Caco-2 (cell line): ENCODE measurements around the gene OXCT1. TPM values are rescaled to one million over a fixed set of nuclear protein-coding genes. Genes with fewer than 3 reads are reported as not detected.
"Not testable (repeated sequence)": the region's sequence is repeated elsewhere in the genome, so short reads cannot be mapped to it uniquely, and the experiment has no call there.

Experiments
- BruUV-seq: library from RNA; stranded (reverse); fragments of 400-500 nt; replicated peaks from 2 replicates; lab custom pipeline; 2021; lab: Mats Ljungman, UMichigan
- CTCF ChIA-PET: fragments of 300-600 bp; sonication (Branson Sonifier 250); formaldehyde crosslinking; loops from one replicate; lab custom pipeline; 2022; ENCODE audit warnings: antibody characterized with exemption; lab: Charles Lee
- POLR2A ChIA-PET: fragments of 300-600 bp; sonication (Branson Sonifier 250); formaldehyde crosslinking; loops from one replicate; lab custom pipeline; 2022; ENCODE audit warnings: antibody characterized with exemption; lab: Charles Lee
- DNase-seq, 2 experiments: peaks; one replicate each; pipeline versions ENCODE4 v3.0.0 to v3.0.0-alpha.2; 2020 to 2022
- H3K27me3 ChIP-seq: replicated peaks from 2 replicates; pipeline ENCODE4 v1.6.0; 2011; ENCODE audit warnings: low read length; ENCODE audit not compliant: control insufficient read depth, insufficient read depth
- H3K36me3 ChIP-seq: 2 replicates; pipeline ENCODE4 v1.5.1; 2011; ENCODE audit warnings: low read length; ENCODE audit not compliant: control insufficient read depth, insufficient read depth
- H3K4me1 ChIP-seq: fragments of 250-450 bp; sonication (Bioruptor Pico); 2 replicates; pipeline ENCODE4 v1.5.1; 2020; ENCODE audit warnings: mild to moderate bottlenecking
- H3K4me3 ChIP-seq: 2 replicates; pipeline ENCODE4 v1.5.1; 2011; ENCODE audit warnings: low read depth, mild to moderate bottlenecking, control low read depth, low read length
- H3K9me3 ChIP-seq: fragments of 250-450 bp; sonication (Bioruptor Pico); 2 replicates; pipeline ENCODE4 v1.5.1; 2020; ENCODE audit warnings: mild to moderate bottlenecking, moderate library complexity
- H3K27ac Mint-ChIP-seq: one replicate; pipeline ENCODE4 v1.8.0; 2022; ENCODE audit warnings: mixed read lengths; ENCODE audit not compliant: unreplicated experiment
- H3K27me3 Mint-ChIP-seq: one replicate; pipeline ENCODE4 v1.8.0; 2022; ENCODE audit warnings: mixed read lengths; ENCODE audit not compliant: insufficient read depth, unreplicated experiment
- H3K36me3 Mint-ChIP-seq: one replicate; pipeline ENCODE4 v1.8.0; 2022; ENCODE audit warnings: mild to moderate bottlenecking, mixed read lengths; ENCODE audit not compliant: insufficient read depth, unreplicated experiment
- H3K4me1 Mint-ChIP-seq: one replicate; pipeline ENCODE4 v1.8.0; 2022; ENCODE audit warnings: low read depth, mixed read lengths; ENCODE audit not compliant: unreplicated experiment
- H3K4me3 Mint-ChIP-seq: one replicate; pipeline ENCODE4 v1.8.0; 2022; ENCODE audit warnings: mild to moderate bottlenecking, moderate library complexity, mixed read lengths; ENCODE audit not compliant: unreplicated experiment
- H3K9me3 Mint-ChIP-seq: one replicate; pipeline ENCODE4 v1.8.0; 2022; ENCODE audit warnings: mixed read lengths; ENCODE audit not compliant: unreplicated experiment
- intact Hi-C: fragments of 100-400 bp; cut with micrococcal nuclease; formaldehyde crosslinking; loops from one replicate; pipeline ENCODE4 v1.10.0; 2022; ENCODE audit not compliant: unreplicated experiment
- total RNA-seq: library from RNA; stranded (reverse); gene quantifications from 2 replicates; pipeline ENCODE4 v1.2.3, GENCODE V29; 2022
- TF ChIP-seq, protein P1 (sequence below), 2 experiments: fragments of 200-600 bp in 1 of 2; IDR thresholded peaks; 1 replicate in 1 of 2; 2 replicates in 1 of 2; pipeline versions ENCODE4 v1.5.1 to v1.8.0; 2011 to 2022; ENCODE audit warnings: antibody characterized with exemption in 1 of 2, control low read depth in 1 of 2, inconsistent platforms in 1 of 2, low read depth in 1 of 2, low read length in 1 of 2, mild to moderate bottlenecking in 1 of 2, moderate library complexity in 1 of 2; ENCODE audit not compliant: insufficient read depth in 1 of 2, severe bottlenecking in 1 of 2, unreplicated experiment in 1 of 2

Gene OXCT1
- total RNA-seq, 1 experiment from 2014 or later: 22.5 TPM

DNA sequence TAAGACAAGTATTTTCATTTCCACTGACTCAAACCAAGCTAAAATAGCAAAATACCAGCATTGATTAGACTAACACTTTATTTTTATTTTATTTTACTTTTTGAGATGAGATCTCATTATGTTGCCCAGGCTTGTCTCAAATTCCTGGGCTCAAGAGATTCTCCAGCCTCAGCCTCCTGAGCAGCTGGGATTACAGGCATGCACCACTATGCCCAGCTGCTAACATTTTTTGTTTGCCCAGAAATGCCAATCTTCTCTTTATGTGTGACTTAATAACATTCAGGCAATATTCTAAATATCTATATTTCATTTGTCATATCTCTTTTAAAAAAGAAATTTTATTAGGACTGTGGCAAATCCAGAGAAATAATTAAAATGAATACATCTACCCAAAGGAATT is 55.0 kb downstream of the OXCT1 start:
- H3K27me3 Mint-ChIP-seq: no peaks in the 10 kb centered on the region
- BruUV-seq: no TSS peak
- H3K9me3 Mint-ChIP-seq: no peaks in the 10 kb centered on the region
- no peak overlapping the region for H3K4me3 Mint-ChIP-seq
- Histone ChIP-seq H3K4me1 (no peaks in the 10 kb centered on the region), H3K9me3 (no peaks in the 10 kb centered on the region), H3K4me3 (no peak overlapping the region), H3K36me3 (no peaks in the 10 kb centered on the region), H3K27me3 (no peaks in the 10 kb centered on the region)
- no peak for DNase-seq
- POLR2A ChIA-PET: no interaction called here
- CTCF ChIA-PET: no interaction called here
- H3K36me3 Mint-ChIP-seq: no peaks in the 10 kb centered on the region
- TF ChIP-seq, protein P1, sequence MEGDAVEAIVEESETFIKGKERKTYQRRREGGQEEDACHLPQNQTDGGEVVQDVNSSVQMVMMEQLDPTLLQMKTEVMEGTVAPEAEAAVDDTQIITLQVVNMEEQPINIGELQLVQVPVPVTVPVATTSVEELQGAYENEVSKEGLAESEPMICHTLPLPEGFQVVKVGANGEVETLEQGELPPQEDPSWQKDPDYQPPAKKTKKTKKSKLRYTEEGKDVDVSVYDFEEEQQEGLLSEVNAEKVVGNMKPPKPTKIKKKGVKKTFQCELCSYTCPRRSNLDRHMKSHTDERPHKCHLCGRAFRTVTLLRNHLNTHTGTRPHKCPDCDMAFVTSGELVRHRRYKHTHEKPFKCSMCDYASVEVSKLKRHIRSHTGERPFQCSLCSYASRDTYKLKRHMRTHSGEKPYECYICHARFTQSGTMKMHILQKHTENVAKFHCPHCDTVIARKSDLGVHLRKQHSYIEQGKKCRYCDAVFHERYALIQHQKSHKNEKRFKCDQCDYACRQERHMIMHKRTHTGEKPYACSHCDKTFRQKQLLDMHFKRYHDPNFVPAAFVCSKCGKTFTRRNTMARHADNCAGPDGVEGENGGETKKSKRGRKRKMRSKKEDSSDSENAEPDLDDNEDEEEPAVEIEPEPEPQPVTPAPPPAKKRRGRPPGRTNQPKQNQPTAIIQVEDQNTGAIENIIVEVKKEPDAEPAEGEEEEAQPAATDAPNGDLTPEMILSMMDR (IDR thresholded peaks at IDR 0.05; ENCODE audit: insufficient read depth in 1 of 2, low read depth in 1 of 2, low read length in 1 of 2, severe bottlenecking in 1 of 2, unreplicated experiment in 1 of 2): no peak
- intact Hi-C loops: no loop called here
- H3K4me1 Mint-ChIP-seq: peaks cover 9% of the 10 kb centered on the region
- no peak overlapping the region for H3K27ac Mint-ChIP-seq

DNA sequence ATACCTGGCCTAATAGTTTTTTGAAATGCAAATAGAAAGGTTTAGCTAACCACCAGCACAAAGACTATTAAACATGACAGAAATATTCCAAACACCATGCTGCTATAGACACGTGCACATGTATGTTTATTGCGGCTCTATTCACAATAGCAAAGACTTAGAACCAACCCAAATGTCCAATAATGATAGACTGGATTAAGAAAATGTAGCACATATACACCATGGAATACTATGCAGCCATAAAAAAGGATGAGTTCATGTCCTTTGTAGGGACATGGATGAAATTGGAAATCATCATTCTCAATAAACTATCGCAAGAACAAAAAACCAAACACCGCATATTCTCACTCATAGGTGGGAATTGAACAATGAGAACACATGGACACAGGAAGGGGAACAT is 55.9 kb downstream of the OXCT1 start:
- H3K9me3 ChIP-seq, intact Hi-C loops, H3K27me3 ChIP-seq, H3K4me3 ChIP-seq, H3K9me3 Mint-ChIP-seq, H3K4me1 Mint-ChIP-seq, H3K4me1 ChIP-seq, BruUV-seq, H3K27me3 Mint-ChIP-seq, POLR2A ChIA-PET, H3K36me3 ChIP-seq, H3K27ac Mint-ChIP-seq, H3K36me3 Mint-ChIP-seq, DNase-seq, CTCF ChIA-PET, H3K4me3 Mint-ChIP-seq: not testable (repeated sequence)

GRCh38 chr5:41812156-41812555 is 58.1 kb downstream of the OXCT1 start:
- DNase-seq: no peak
- Histone ChIP-seq H3K4me1 (no peaks in the 10 kb centered on the region), H3K9me3 (no peaks in the 10 kb centered on the region), H3K4me3 (no peak overlapping the region), H3K27me3 (no peaks in the 10 kb centered on the region), H3K36me3 (no peaks in the 10 kb centered on the region)
- Mint-ChIP-seq H3K36me3 (no peaks in the 10 kb centered on the region), H3K4me1 (peaks cover 9% of the 10 kb centered on the region), H3K27ac (no peak overlapping the region), H3K4me3 (no peak overlapping the region), H3K27me3 (no peaks in the 10 kb centered on the region), H3K9me3 (no peaks in the 10 kb centered on the region)
- ChIA-PET POLR2A (no interaction called here), CTCF (no interaction called here)
- BruUV-seq: no TSS peak
- TF ChIP-seq, protein P1 (IDR thresholded peaks at IDR 0.05; ENCODE audit: insufficient read depth in 1 of 2, low read depth in 1 of 2, low read length in 1 of 2, severe bottlenecking in 1 of 2, unreplicated experiment in 1 of 2): no peak
- intact Hi-C loops: no loop called here

GRCh38 chr5:41809128-41809527 is 61.1 kb downstream of the OXCT1 start:
- no peak overlapping the region for H3K27ac Mint-ChIP-seq
- no peak overlapping the region for H3K4me3 Mint-ChIP-seq
- no peak for DNase-seq
- Histone ChIP-seq H3K4me1 (no peaks in the 10 kb centered on the region), H3K27me3 (no peaks in the 10 kb centered on the region), H3K36me3 (no peaks in the 10 kb centered on the region), H3K9me3 (no peaks in the 10 kb centered on the region), H3K4me3 (no peak overlapping the region)
- peaks cover 9% of the 10 kb centered on the region for H3K4me1 Mint-ChIP-seq
- ChIA-PET CTCF (no interaction called here), POLR2A (no interaction called here)
- intact Hi-C loops: no loop called here
- no peaks in the 10 kb centered on the region for H3K27me3 Mint-ChIP-seq
- BruUV-seq: no TSS peak
- no peaks in the 10 kb centered on the region for H3K9me3 Mint-ChIP-seq
- no peaks in the 10 kb centered on the region for H3K36me3 Mint-ChIP-seq
- TF ChIP-seq, protein P1 (IDR thresholded peaks at IDR 0.05; ENCODE audit: insufficient read depth in 1 of 2, low read depth in 1 of 2, low read length in 1 of 2, severe bottlenecking in 1 of 2, unreplicated experiment in 1 of 2): no peak
